Endothelial cell of umbilical vein (primary cell): ENCODE data around the gene PPP3CA. TPM values are rescaled to one million over a fixed set of nuclear protein-coding genes. Genes with fewer than 3 reads are reported as not detected.

ENCODE experiments used
- BruUV-seq: library from RNA; stranded (reverse); fragments of 400-500 nt; replicated peaks from 2 replicates; lab custom pipeline; 2021; lab: Mats Ljungman, UMichigan
- CTCF ChIA-PET: fragments of 300-600, 350-600 bp; sonication (Branson Sonifier 250); formaldehyde crosslinking; loops from one replicate; lab custom pipeline; 2021; ENCODE audit warnings: antibody characterized with exemption, inconsistent platforms; lab: Charles Lee
- POLR2A ChIA-PET: fragments of 300-600, 350-600 bp; sonication (Branson Sonifier 250); formaldehyde crosslinking; loops from one replicate; lab custom pipeline; 2021; ENCODE audit warnings: antibody characterized with exemption, inconsistent platforms; lab: Charles Lee
- DNase-seq: peaks from one replicate; pipeline ENCODE4 v3.0.0-alpha.2; 2011; ENCODE audit warnings: low read depth, low spot score
- FAIRE-seq: peaks from 2 replicates; lab custom pipeline; 2011; peaks lifted over from hg19 to GRCh38; lab: Jason Lieb, UNC
- H2AFZ ChIP-seq: 2 replicates; pipeline ENCODE4 v1.6.0; 2012; ENCODE audit warnings: low read depth, low read length, control low read depth, inconsistent platforms
- H3K27ac ChIP-seq: 2 replicates; pipeline ENCODE4 v1.5.1; 2011; ENCODE audit warnings: low read depth, mild to moderate bottlenecking, control low read depth, low read length, moderate library complexity; ENCODE audit not compliant: insufficient read depth
- H3K27me3 ChIP-seq, 2 experiments: 2 replicates each; pipeline versions ENCODE4 v1.6.0 to v1.6.1; 2011; ENCODE audit warnings: low read length in 2 of 2, mixed read lengths in 1 of 2; ENCODE audit not compliant: control insufficient read depth in 2 of 2, insufficient read depth in 2 of 2
- H3K36me3 ChIP-seq, 2 experiments: 2 replicates in 1 of 2; 3 replicates in 1 of 2; pipeline ENCODE4 v1.5.1; 2011; ENCODE audit warnings: low read length in 2 of 2, mild to moderate bottlenecking in 1 of 2, moderate library complexity in 1 of 2; ENCODE audit not compliant: control insufficient read depth in 2 of 2, insufficient read depth in 2 of 2; ENCODE audit errors: extremely low read depth in 1 of 2
- H3K4me1 ChIP-seq: 3 replicates; pipeline ENCODE4 v1.5.1; 2011; ENCODE audit warnings: mild to moderate bottlenecking, low read length; ENCODE audit not compliant: control insufficient read depth, insufficient read depth; ENCODE audit errors: extremely low read depth
- H3K4me2 ChIP-seq: 2 replicates; pipeline ENCODE4 v1.6.1; 2011; ENCODE audit warnings: low read length, control low read depth, mixed read lengths; ENCODE audit not compliant: insufficient read depth
- H3K4me3 ChIP-seq, 3 experiments: fragments of 200-600 bp in 1 of 3; sonication (generic), shearing (Covaris generic) in 1 of 3; replicated peaks in 1 of 3; 2 replicates each; pipeline ENCODE4 v1.5.1; 2011 to 2016; ENCODE audit warnings: control low read depth in 3 of 3, low read length in 3 of 3, mild to moderate bottlenecking in 2 of 3, inconsistent platforms in 1 of 3, low read depth in 1 of 3, moderate library complexity in 1 of 3; ENCODE audit not compliant: insufficient read depth in 1 of 3
- H3K79me2 ChIP-seq: 2 replicates; pipeline ENCODE4 v1.6.0; 2012; ENCODE audit warnings: low read length, inconsistent platforms; ENCODE audit not compliant: control insufficient read depth, insufficient read depth
- H3K9ac ChIP-seq: replicated peaks from 2 replicates; pipeline ENCODE3; 2011; ENCODE audit warnings: low read length, control low read depth; ENCODE audit not compliant: insufficient read depth; ENCODE audit errors: extremely low read depth
- H3K9me1 ChIP-seq: replicated peaks from 3 replicates; pipeline ENCODE4 v1.6.0; 2011; ENCODE audit warnings: mild to moderate bottlenecking, low read length; ENCODE audit not compliant: control insufficient read depth, insufficient read depth; ENCODE audit errors: extremely low read depth
- H3K9me3 ChIP-seq: replicated peaks from 2 replicates; pipeline ENCODE4 v1.5.1; 2012; ENCODE audit warnings: low read length, inconsistent platforms; ENCODE audit not compliant: control insufficient read depth, insufficient read depth
- H4K20me1 ChIP-seq: replicated peaks from 2 replicates; pipeline ENCODE3; 2011; ENCODE audit warnings: mild to moderate bottlenecking, low read length; ENCODE audit not compliant: control insufficient read depth, insufficient read depth; ENCODE audit errors: extremely low read depth
- EZH2 ChIP-seq: IDR thresholded peaks from 2 replicates; pipeline ENCODE4 v1.6.1; 2012; ENCODE audit warnings: borderline replicate concordance, low read depth, mild to moderate bottlenecking, moderate library complexity, low read length, inconsistent platforms; ENCODE audit not compliant: severe bottlenecking
- FOS ChIP-seq: IDR thresholded peaks from 2 replicates; pipeline ENCODE4 v1.6.1; 2011; ENCODE audit warnings: mild to moderate bottlenecking, low read length, moderate library complexity, borderline replicate concordance; ENCODE audit not compliant: insufficient read depth
- GATA2 ChIP-seq: IDR thresholded peaks from 2 replicates; pipeline ENCODE4 v1.7.0; 2011; ENCODE audit warnings: low read depth, mild to moderate bottlenecking, moderate library complexity, mixed read lengths, low read length; ENCODE audit not compliant: insufficient read length, insufficient read depth
- JUN ChIP-seq: IDR thresholded peaks from 2 replicates; pipeline ENCODE4 v1.6.1; 2011; ENCODE audit warnings: borderline replicate concordance, low read depth; ENCODE audit not compliant: insufficient read length, insufficient read depth
- MYC ChIP-seq: IDR thresholded peaks from one replicate; pipeline ENCODE4 v1.6.1; 2011; ENCODE audit warnings: mild to moderate bottlenecking, low read depth, low read length
- POLR2A ChIP-seq: IDR thresholded peaks from 2 replicates; pipeline ENCODE4 v1.6.1; 2012; ENCODE audit warnings: low read depth, mild to moderate bottlenecking, control low read depth, low read length
- POLR2AphosphoS5 ChIP-seq: IDR thresholded peaks from 2 replicates; pipeline ENCODE4 v1.6.1; 2012; ENCODE audit warnings: low read depth, mild to moderate bottlenecking, control low read depth, low read length, moderate library complexity; ENCODE audit not compliant: insufficient read depth
- dilution Hi-C: fragments of 300-500 bp; cut with MboI; formaldehyde crosslinking; loops from one replicate; pipeline ENCODE4 v1.15.0; 2019; ENCODE audit warnings: low sequenced_read_pairs; ENCODE audit not compliant: extremely low pct_ligation_motif_present
- intact Hi-C: fragments of 100-400 bp; cut with micrococcal nuclease; formaldehyde crosslinking; loops from one replicate; pipeline ENCODE4 v1.10.0; 2022
- polyA plus RNA-seq, 4 experiments: library from polyadenylated mRNA; depleted of rRNA in 3 of 4; stranded (reverse) in 3 of 4; unstranded in 1 of 4; fragments of >200 nt; gene quantifications; 2 replicates each; pipeline versions ENCODE4 v1.2.1 to v1.2.3, GENCODE V29; 2011 to 2012; ENCODE audit warnings: missing spikeins in 1 of 4
- total RNA-seq: library from RNA; stranded (reverse); gene quantifications from 2 replicates; pipeline ENCODE4 v1.2.3, GENCODE V29; 2021
- TF ChIP-seq, protein P1 (sequence below): IDR thresholded peaks from 2 replicates; pipeline ENCODE4 v1.6.1; 2011; ENCODE audit not compliant: insufficient read depth, insufficient read length
- TF ChIP-seq, protein P2 (sequence below), 2 donors: IDR thresholded peaks; 1 replicate in 1 of 2; 2 replicates in 1 of 2; pipeline ENCODE4 v1.5.1; 2011; ENCODE audit warnings: low read length in 2 of 2, mild to moderate bottlenecking in 2 of 2, moderate library complexity in 2 of 2, control low read depth in 1 of 2, inconsistent platforms in 1 of 2, low read depth in 1 of 2; ENCODE audit not compliant: insufficient read depth in 1 of 2; ENCODE audit errors: extremely low read depth in 1 of 2

PPP3CA gene
- total and polyA plus RNA-seq, 2 donors (not counting 3 experiments of a cell fraction or from before 2014, with no cell fraction given), result 7.0 to 43.3 TPM

DNA sequence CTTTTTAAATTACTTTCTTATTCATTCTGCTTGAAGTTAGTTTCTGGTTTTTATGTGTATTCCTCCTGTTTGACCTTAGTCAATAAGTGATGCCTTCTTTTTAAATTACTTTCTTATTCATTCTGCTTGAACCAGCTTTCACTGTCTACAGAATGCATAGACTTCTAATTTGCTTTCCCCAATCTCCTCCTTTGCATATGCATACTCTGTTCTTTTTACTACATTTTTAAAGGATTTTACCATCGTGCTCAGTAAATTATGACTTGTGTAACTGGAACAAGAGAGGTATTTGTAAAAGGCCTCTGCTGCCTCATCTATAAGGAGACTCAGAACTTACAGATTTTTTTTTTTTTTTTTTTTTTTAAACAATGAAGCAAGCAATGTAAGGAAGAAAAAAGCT, 228.7 kb downstream of the PPP3CA start:
- Histone ChIP-seq H3K79me2 (no peaks in the 10 kb centered on the region), H3K9ac (no peak overlapping the region), H3K9me1 (no peaks in the 10 kb centered on the region), H3K27me3 (no peaks in the 10 kb centered on the region), H2AFZ (no peak overlapping the region), H3K4me3 (no peak overlapping the region), H3K9me3 (no peaks in the 10 kb centered on the region), H3K4me2 (no peak overlapping the region), H4K20me1 (no peaks in the 10 kb centered on the region), H3K36me3 (no peaks in the 10 kb centered on the region), H3K4me1 (no peaks in the 10 kb centered on the region), H3K27ac (no peak overlapping the region)
- CTCF ChIA-PET, result no interaction called here
- intact Hi-C loops, result no loop called here
- TF ChIP-seq, protein P1, sequence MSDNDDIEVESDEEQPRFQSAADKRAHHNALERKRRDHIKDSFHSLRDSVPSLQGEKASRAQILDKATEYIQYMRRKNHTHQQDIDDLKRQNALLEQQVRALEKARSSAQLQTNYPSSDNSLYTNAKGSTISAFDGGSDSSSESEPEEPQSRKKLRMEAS, result no peak
- TF ChIP-seq, protein P2, sequence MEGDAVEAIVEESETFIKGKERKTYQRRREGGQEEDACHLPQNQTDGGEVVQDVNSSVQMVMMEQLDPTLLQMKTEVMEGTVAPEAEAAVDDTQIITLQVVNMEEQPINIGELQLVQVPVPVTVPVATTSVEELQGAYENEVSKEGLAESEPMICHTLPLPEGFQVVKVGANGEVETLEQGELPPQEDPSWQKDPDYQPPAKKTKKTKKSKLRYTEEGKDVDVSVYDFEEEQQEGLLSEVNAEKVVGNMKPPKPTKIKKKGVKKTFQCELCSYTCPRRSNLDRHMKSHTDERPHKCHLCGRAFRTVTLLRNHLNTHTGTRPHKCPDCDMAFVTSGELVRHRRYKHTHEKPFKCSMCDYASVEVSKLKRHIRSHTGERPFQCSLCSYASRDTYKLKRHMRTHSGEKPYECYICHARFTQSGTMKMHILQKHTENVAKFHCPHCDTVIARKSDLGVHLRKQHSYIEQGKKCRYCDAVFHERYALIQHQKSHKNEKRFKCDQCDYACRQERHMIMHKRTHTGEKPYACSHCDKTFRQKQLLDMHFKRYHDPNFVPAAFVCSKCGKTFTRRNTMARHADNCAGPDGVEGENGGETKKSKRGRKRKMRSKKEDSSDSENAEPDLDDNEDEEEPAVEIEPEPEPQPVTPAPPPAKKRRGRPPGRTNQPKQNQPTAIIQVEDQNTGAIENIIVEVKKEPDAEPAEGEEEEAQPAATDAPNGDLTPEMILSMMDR (IDR thresholded peaks at IDR 0.05; ENCODE audit: extremely low read depth in 1 of 2, insufficient read depth in 1 of 2, low read depth in 1 of 2, low read length in 2 of 2), result no peak
- TF ChIP-seq POLR2A (no peak), FOS (no peak), GATA2 (no peak), EZH2 (no peak), JUN (no peak), MYC (no peak), POLR2AphosphoS5 (no peak)
- DNase-seq (no peak), FAIRE-seq (no peak)
- BruUV-seq, result no TSS peak
- dilution Hi-C loops, result no loop called here
- POLR2A ChIA-PET, result no interaction called here
